H1 (cell line): ENCODE data around the gene PSMC5. TPM values are rescaled to one million over a fixed set of nuclear protein-coding genes. Genes with fewer than 3 reads are reported as not detected.

ENCODE experiments used
- ATF3 ChIP-seq: IDR thresholded peaks from 2 replicates; pipeline ENCODE4 v1.6.1; 2011; ENCODE audit warnings: low read depth, mild to moderate bottlenecking, low read length; ENCODE audit not compliant: insufficient read depth
- BCL11A ChIP-seq, 2 experiments: IDR thresholded peaks; one replicate each; pipeline ENCODE4 v1.6.1; 2011; ENCODE audit warnings: low read depth in 2 of 2, low read length in 2 of 2, mild to moderate bottlenecking in 2 of 2
- CBX5 ChIP-seq: fragments of 300-800, 300-1000 bp; sonication (generic); IDR thresholded peaks from 2 replicates; pipeline ENCODE4 v1.7.1; 2016; ENCODE audit warnings: antibody characterized with exemption, low read length, low read depth
- E2F6 ChIP-seq: IDR thresholded peaks from 2 replicates; pipeline ENCODE4 v1.6.1; 2012; ENCODE audit warnings: inconsistent platforms
- HDAC2 ChIP-seq, 2 experiments: fragments of 300-600 bp in 1 of 2; sonication (generic) in 1 of 2; IDR thresholded peaks; 2 replicates each; pipeline ENCODE4 v1.6.1; 2011 to 2012; ENCODE audit warnings: low read depth in 2 of 2, low read length in 2 of 2, mild to moderate bottlenecking in 2 of 2, moderate library complexity in 2 of 2, borderline replicate concordance in 1 of 2, inconsistent platforms in 1 of 2
- MAX ChIP-seq: IDR thresholded peaks from 2 replicates; pipeline ENCODE4 v1.6.1; 2012; ENCODE audit warnings: inconsistent platforms
- NANOG ChIP-seq: IDR thresholded peaks from 2 replicates; pipeline ENCODE4 v1.6.1; 2011; ENCODE audit warnings: low read length, low read depth, mild to moderate bottlenecking, inconsistent platforms; ENCODE audit not compliant: insufficient read depth, poor library complexity, severe bottlenecking
- NRF1 ChIP-seq: IDR thresholded peaks from 2 replicates; pipeline ENCODE4 v1.6.1; 2011; ENCODE audit warnings: mild to moderate bottlenecking, low read depth, low read length, improper control_type of control experiment
- PHF8 ChIP-seq: fragments of 200-600 bp; sonication (generic); conservative IDR thresholded peaks from 2 replicates; pipeline ENCODE4 v1.7.1; 2012; ENCODE audit warnings: low read depth, mild to moderate bottlenecking, inconsistent platforms, low read length, moderate library complexity
- POLR2A ChIP-seq, 2 experiments: IDR thresholded peaks; 1 replicate in 1 of 2; 2 replicates in 1 of 2; pipeline ENCODE4 v1.6.1; 2011; ENCODE audit warnings: low read depth in 2 of 2, low read length in 2 of 2, mild to moderate bottlenecking in 2 of 2; ENCODE audit errors: control extremely low read depth in 1 of 2
- RAD21 ChIP-seq, 2 experiments: IDR thresholded peaks in 1 of 2; conservative IDR thresholded peaks in 1 of 2; 2 replicates each; pipeline ENCODE4 v1.6.1; 2011; ENCODE audit warnings: low read depth in 2 of 2, low read length in 2 of 2, improper control_type of control experiment in 1 of 2, inconsistent platforms in 1 of 2, mild to moderate bottlenecking in 1 of 2, moderate library complexity in 1 of 2
- RNF2 ChIP-seq: fragments of 200-900, 300-1000 bp; sonication (generic); IDR thresholded peaks from 2 replicates; pipeline ENCODE4 v1.7.1; 2016; ENCODE audit warnings: borderline replicate concordance, low read depth, mild to moderate bottlenecking, antibody characterized with exemption, low read length; ENCODE audit not compliant: poor library complexity, severe bottlenecking; ENCODE audit errors: missing control alignments
- SAP30 ChIP-seq: fragments of 300-600 bp; sonication (generic); IDR thresholded peaks from 2 replicates; pipeline ENCODE4 v1.7.1; 2012; ENCODE audit warnings: low read length, moderate library complexity, mild to moderate bottlenecking, inconsistent platforms; ENCODE audit not compliant: insufficient read depth, insufficient replicate concordance
- SIN3A ChIP-seq, 2 experiments: IDR thresholded peaks in 1 of 2; conservative IDR thresholded peaks in 1 of 2; 2 replicates each; pipeline ENCODE4 v1.6.1; 2011 to 2012; ENCODE audit warnings: low read length in 2 of 2, improper control_type of control experiment in 1 of 2, low read depth in 1 of 2, mild to moderate bottlenecking in 1 of 2
- SIRT6 ChIP-seq: IDR thresholded peaks from one replicate; pipeline ENCODE4 v1.7.1; 2012; ENCODE audit warnings: low read length, inconsistent platforms
- SIX5 ChIP-seq: IDR thresholded peaks from 2 replicates; pipeline ENCODE4 v1.6.1; 2011; ENCODE audit warnings: mild to moderate bottlenecking, low read depth, low read length
- SP1 ChIP-seq: IDR thresholded peaks from 2 replicates; pipeline ENCODE4 v1.6.1; 2011; ENCODE audit warnings: low read depth, low read length
- SP4 ChIP-seq: IDR thresholded peaks from 2 replicates; pipeline ENCODE4 v1.6.1; 2012; ENCODE audit warnings: low read length, inconsistent platforms
- SUZ12 ChIP-seq: fragments of 200-600 bp; sonication (generic); IDR thresholded peaks from 2 replicates; pipeline ENCODE4 v1.6.1; 2012; ENCODE audit warnings: mild to moderate bottlenecking, inconsistent platforms, low read length, moderate library complexity, mixed read lengths
- YY1 ChIP-seq: IDR thresholded peaks from 2 replicates; pipeline ENCODE4 v1.6.1; 2011; ENCODE audit warnings: low read depth, mild to moderate bottlenecking, low read length
- ZNF274 ChIP-seq: IDR thresholded peaks from 2 replicates; pipeline ENCODE4 v1.7.0; 2012; ENCODE audit warnings: low read length, borderline replicate concordance; ENCODE audit errors: extremely low read depth
- polyA plus RNA-seq, 7 experiments: library from polyadenylated mRNA; depleted of rRNA in 3 of 7; stranded (reverse) in 5 of 7; unstranded in 2 of 7; fragments of >200 nt in 5 of 7; fragments of 200-250 nt in 2 of 7; gene quantifications; 1 replicate in 5 of 7; 2 replicates in 1 of 7; 4 replicates in 1 of 7; pipeline versions ENCODE4 v1.2.1 to v1.2.3, GENCODE V29; 2011 to 2013; ENCODE audit warnings: missing spikeins in 2 of 7, mixed read lengths in 2 of 7
- total RNA-seq: library from RNA; stranded (reverse); fragmentation: NEBNext Ultra II Directional; extraction: Animal tissue kit (Norgen Biotek cat#: 25700); gene quantifications from 2 replicates; pipeline ENCODE4 v1.2.1, GENCODE V29; 2021

PSMC5 gene
- total and polyA plus RNA-seq, 2 of the 8 experiments (the other 6 are each of a cell fraction or from before 2014, with no cell fraction given) = 172 to 180 TPM

GRCh38 chr17:63848834-63849689 lies 21.8 kb downstream of the PSMC5 start (continued):
- TF ChIP-seq ZNF274 (no peak), RNF2 (peak; percentile 64), E2F6 (peak; percentile 100), POLR2A (IDR thresholded peaks at IDR 0.05; ENCODE audit: control extremely low read depth in 1 of 2, low read depth in 2 of 2, low read length in 2 of 2) (no peak), YY1 (no peak), SUZ12 (no peak), SAP30 (no peak), SIN3A (conservative IDR thresholded peaks at IDR 0.05 in 1 of 2, IDR thresholded peaks at IDR 0.05 in 1 of 2; ENCODE audit: low read depth in 1 of 2, low read length in 2 of 2) (peak in 1 of 2 experiments; percentile 52; a peak in 1 of 4 replicates), SIX5 (peak; percentile 35; the same call in 1 of the 2 replicates), PHF8 (no peak), SP1 (peak; percentile 74), NRF1 (no peak), ATF3 (no peak), SP4 (no peak), NANOG (peak; percentile 40), RAD21 (IDR thresholded peaks at IDR 0.05 in 1 of 2, conservative IDR thresholded peaks at IDR 0.05 in 1 of 2; ENCODE audit: low read depth in 2 of 2, low read length in 2 of 2) (0 out of 4 replicates have a peak, but pooled peaks of 1 of the 2 experiments have one; percentile 6), BCL11A (IDR thresholded peaks at IDR 0.05; ENCODE audit: low read depth in 2 of 2, low read length in 2 of 2) (no peak), HDAC2 (IDR thresholded peaks at IDR 0.05; ENCODE audit: borderline replicate concordance in 1 of 2, low read depth in 2 of 2, low read length in 2 of 2) (no peak), SIRT6 (no peak), MAX (peak; percentile 99), CBX5 (no peak)
